ENCODE data around the gene DPP6.

The DPP6 gene

DNA sequence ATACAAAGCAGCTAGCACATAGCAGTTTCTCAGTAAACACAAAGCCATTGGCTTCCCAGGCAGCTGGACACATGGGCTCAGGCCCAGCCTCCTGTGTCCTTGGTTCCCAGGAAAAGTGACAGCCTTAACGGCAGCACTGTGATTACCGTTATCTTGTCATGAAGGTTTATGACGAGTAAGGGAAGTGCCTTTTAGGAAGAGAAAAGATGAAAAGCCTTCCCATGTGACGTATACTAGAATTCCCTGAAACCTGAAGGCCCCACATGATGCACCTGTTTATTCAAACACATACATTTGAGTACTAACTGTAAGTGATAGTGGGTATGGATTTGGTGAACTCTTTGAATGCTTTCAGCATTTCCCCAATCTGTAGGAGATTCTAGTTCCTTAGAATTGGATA is 244.2 kb downstream of the DPP6 start:
- ChIA-PET CTCF (no interaction called here), POLR2A (no interaction called here)
- TF ChIP-seq SUZ12 (IDR thresholded peaks at IDR 0.05) (no peak), ELF4 (IDR thresholded peaks at IDR 0.05) (no peak), FOXK2 (IDR thresholded peaks at IDR 0.05) (no peak), FOXA1 (IDR thresholded peaks at IDR 0.05) (no peak), ARNT (IDR thresholded peaks at IDR 0.05) (no peak), L3MBTL2 (conservative IDR thresholded peaks at IDR 0.05) (no peak), TARDBP (IDR thresholded peaks at IDR 0.05) (no peak), LEF1 (IDR thresholded peaks at IDR 0.05; ENCODE audit: borderline replicate concordance) (no peak), BHLHE40 (IDR thresholded peaks at IDR 0.05; ENCODE audit: borderline replicate concordance) (no peak), HDGF (IDR thresholded peaks at IDR 0.05; ENCODE audit: borderline replicate concordance) (no peak), NFRKB (IDR thresholded peaks at IDR 0.05) (no peak), FOXM1 (IDR thresholded peaks at IDR 0.05; ENCODE audit: borderline replicate concordance) (no peak), SP1 (IDR thresholded peaks at IDR 0.05) (no peak), ZNF384 (IDR thresholded peaks at IDR 0.05) (no peak), CTBP1 (IDR thresholded peaks at IDR 0.05; ENCODE audit: borderline replicate concordance) (no peak)
- TF ChIP-seq, protein P1, sequence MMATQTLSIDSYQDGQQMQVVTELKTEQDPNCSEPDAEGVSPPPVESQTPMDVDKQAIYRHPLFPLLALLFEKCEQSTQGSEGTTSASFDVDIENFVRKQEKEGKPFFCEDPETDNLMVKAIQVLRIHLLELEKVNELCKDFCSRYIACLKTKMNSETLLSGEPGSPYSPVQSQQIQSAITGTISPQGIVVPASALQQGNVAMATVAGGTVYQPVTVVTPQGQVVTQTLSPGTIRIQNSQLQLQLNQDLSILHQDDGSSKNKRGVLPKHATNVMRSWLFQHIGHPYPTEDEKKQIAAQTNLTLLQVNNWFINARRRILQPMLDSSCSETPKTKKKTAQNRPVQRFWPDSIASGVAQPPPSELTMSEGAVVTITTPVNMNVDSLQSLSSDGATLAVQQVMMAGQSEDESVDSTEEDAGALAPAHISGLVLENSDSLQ (IDR thresholded peaks at IDR 0.05), result no peak
- no peak for DNase-seq (ENCODE audit: extremely low spot score)

DNA sequence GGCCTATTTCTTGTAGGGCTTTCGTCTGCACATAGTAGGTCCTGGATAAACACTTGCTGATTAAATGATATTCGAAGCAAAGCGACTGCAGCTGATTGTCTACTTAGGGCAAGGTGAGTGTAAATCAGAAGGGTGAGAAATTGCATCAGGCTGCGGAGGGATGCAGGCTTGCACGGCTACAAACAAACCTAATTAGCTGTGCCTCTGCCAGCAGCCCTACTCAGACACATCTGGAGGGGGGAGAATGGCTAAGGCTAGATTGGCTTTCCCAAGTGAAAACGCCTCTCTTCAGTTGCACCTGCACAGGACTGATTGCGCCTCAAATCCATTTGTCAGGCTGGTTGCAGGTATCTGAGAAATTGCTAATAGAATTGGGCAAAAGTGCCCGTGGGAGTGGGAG is 247.5 kb downstream of the DPP6 start:
- no peak for TF ChIP-seq NFRKB (IDR thresholded peaks at IDR 0.05)
- TF ChIP-seq, protein P1 (IDR thresholded peaks at IDR 0.05), result no peak
- TF ChIP-seq CTBP1 (IDR thresholded peaks at IDR 0.05; ENCODE audit: borderline replicate concordance), result no peak
- no peak for TF ChIP-seq ARNT (IDR thresholded peaks at IDR 0.05)
- TF ChIP-seq ZNF384 (IDR thresholded peaks at IDR 0.05), result no peak
- no peak for TF ChIP-seq BHLHE40 (IDR thresholded peaks at IDR 0.05; ENCODE audit: borderline replicate concordance)
- CTCF ChIA-PET, result no interaction called here
- POLR2A ChIA-PET, result no interaction called here
- no peak for DNase-seq (ENCODE audit: extremely low spot score)

DNA sequence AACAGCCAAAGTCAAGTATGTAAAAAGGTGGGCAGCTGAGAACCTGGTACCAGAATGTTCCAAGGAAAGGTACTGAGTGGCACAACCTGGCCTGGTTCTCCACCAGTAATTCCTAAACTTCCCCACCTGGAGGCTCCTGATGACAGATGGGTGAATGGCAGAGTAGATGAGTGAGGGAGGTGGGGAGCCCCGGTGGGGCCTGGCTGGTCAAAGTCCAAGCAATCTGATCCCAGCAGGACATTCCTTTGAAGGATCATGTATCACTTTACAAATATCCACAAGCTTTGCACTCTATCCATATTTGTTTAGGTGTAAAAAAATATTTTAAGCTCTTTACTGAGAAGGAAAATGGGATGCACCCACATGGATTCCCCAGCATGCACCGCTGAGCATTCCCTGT is 250.2 kb downstream of the DPP6 start:
- ChIA-PET POLR2A (no interaction called here), CTCF (no interaction called here)
- no peak for DNase-seq (ENCODE audit: extremely low spot score)
- TF ChIP-seq ELF4 (IDR thresholded peaks at IDR 0.05) (no peak), FOXM1 (IDR thresholded peaks at IDR 0.05; ENCODE audit: borderline replicate concordance) (no peak), CTBP1 (IDR thresholded peaks at IDR 0.05; ENCODE audit: borderline replicate concordance) (no peak), BHLHE40 (IDR thresholded peaks at IDR 0.05; ENCODE audit: borderline replicate concordance) (no peak), SP1 (IDR thresholded peaks at IDR 0.05) (no peak), ARNT (IDR thresholded peaks at IDR 0.05) (no peak), NFRKB (IDR thresholded peaks at IDR 0.05) (no peak), FOXA1 (IDR thresholded peaks at IDR 0.05) (no peak), HDGF (IDR thresholded peaks at IDR 0.05; ENCODE audit: borderline replicate concordance) (no peak), LEF1 (IDR thresholded peaks at IDR 0.05; ENCODE audit: borderline replicate concordance) (no peak), SUZ12 (IDR thresholded peaks at IDR 0.05) (no peak), FOXK2 (IDR thresholded peaks at IDR 0.05) (no peak), L3MBTL2 (conservative IDR thresholded peaks at IDR 0.05) (no peak), ZNF384 (IDR thresholded peaks at IDR 0.05) (no peak), TARDBP (IDR thresholded peaks at IDR 0.05) (no peak)
- TF ChIP-seq, protein P1 (IDR thresholded peaks at IDR 0.05), result no peak

DNA sequence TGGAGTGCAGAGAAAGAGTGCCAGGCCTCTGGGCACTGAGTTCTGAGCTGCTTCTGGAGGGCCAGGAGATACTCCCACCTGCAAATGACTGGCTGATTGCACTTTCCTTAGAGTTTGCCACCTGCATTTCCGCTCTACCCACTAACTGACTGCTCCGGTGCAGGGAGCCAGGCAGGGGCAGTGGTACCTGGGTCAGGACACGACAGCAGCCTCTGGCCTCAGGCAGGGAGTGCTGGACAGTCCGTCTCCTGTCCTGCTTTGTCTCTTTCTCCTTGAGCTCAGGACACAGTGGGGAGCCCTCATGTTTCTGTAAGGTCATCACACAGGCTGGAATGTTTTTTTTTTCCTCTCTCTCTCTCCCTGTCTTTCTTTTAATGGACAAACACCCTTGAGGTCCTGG is 252.0 kb downstream of the DPP6 start:
- POLR2A ChIA-PET, result no interaction called here
- TF ChIP-seq FOXM1 (IDR thresholded peaks at IDR 0.05; ENCODE audit: borderline replicate concordance) (no peak), ARNT (IDR thresholded peaks at IDR 0.05) (no peak), FOXK2 (IDR thresholded peaks at IDR 0.05) (no peak), CTBP1 (IDR thresholded peaks at IDR 0.05; ENCODE audit: borderline replicate concordance) (no peak), HDGF (IDR thresholded peaks at IDR 0.05; ENCODE audit: borderline replicate concordance) (no peak), ELF4 (IDR thresholded peaks at IDR 0.05) (no peak), ZNF384 (IDR thresholded peaks at IDR 0.05) (no peak), NFRKB (IDR thresholded peaks at IDR 0.05) (no peak)
- TF ChIP-seq, protein P1 (IDR thresholded peaks at IDR 0.05), result no peak
- DNase-seq (ENCODE audit: extremely low spot score), result no peak
- CTCF ChIA-PET, result no interaction called here

DNA sequence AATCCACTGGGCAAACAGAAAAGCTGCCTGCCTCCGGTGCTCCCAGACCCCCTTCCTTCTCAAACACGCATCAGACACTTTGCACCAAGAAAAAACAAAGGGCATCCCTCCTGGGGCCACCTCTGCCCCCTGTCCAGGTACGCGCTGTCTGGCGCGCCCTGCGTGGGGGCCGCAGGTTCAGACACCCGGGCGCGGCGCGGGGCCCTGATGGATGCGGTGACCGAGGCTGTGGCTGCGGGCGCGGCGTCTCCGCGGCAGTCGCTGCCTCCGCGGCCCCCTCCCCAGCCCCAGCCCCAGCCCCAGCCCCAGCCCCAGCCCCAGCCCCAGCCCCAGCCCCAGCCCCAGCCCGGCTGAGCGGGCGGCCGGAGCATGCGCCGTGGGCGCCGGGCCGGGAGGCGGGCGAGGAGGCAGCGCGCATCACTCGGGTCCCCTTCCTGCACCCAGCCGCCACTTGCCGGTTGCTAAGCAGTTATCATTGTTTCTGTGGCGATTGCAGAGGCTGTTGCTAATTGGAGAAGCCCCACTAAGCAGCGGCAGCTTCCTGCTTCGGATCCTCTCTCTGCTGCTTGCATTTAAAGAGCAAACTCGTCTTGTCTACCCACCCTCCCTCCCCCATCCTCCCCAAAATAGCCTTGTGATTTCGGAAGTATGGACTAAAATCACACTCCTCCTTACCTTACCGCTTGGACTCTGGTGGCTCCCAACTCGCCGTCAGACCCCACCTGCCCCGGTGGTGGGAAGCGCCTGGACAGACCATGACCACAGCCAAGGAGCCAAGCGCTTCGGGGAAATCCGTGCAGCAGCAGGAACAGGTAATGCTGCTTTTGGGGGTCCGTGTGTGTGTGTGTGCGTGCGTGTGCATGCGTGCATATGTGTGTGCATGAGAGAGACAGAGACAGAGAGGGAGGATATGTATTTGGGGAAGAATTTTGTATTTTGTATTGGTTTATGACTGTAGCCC is 252.8 kb downstream of the DPP6 start:
- POLR2A ChIA-PET, result no interaction called here
- CTCF ChIA-PET, result no interaction called here
- TF ChIP-seq LEF1 (IDR thresholded peaks at IDR 0.05; ENCODE audit: borderline replicate concordance) (no peak), FOXA1 (IDR thresholded peaks at IDR 0.05) (no peak), ZNF384 (IDR thresholded peaks at IDR 0.05) (no peak), FOXK2 (IDR thresholded peaks at IDR 0.05) (no peak), ELF4 (IDR thresholded peaks at IDR 0.05) (no peak), FOXM1 (IDR thresholded peaks at IDR 0.05; ENCODE audit: borderline replicate concordance) (no peak), NFRKB (IDR thresholded peaks at IDR 0.05) (no peak), SP1 (IDR thresholded peaks at IDR 0.05) (no peak), L3MBTL2 (conservative IDR thresholded peaks at IDR 0.05) (no peak), SUZ12 (IDR thresholded peaks at IDR 0.05) (no peak), CTBP1 (IDR thresholded peaks at IDR 0.05; ENCODE audit: borderline replicate concordance) (no peak), TARDBP (IDR thresholded peaks at IDR 0.05) (no peak), ARNT (IDR thresholded peaks at IDR 0.05) (no peak), BHLHE40 (IDR thresholded peaks at IDR 0.05; ENCODE audit: borderline replicate concordance) (no peak), HDGF (IDR thresholded peaks at IDR 0.05; ENCODE audit: borderline replicate concordance) (no peak)
- TF ChIP-seq, protein P1 (IDR thresholded peaks at IDR 0.05), result no peak
- DNase-seq (ENCODE audit: extremely low spot score), result no peak

All from HEK293T (cell line).